ENCODE data around the gene EFS.
"Not testable (repeated sequence)": the region's sequence is repeated elsewhere in the genome, so short reads cannot be mapped to it uniquely, and the experiment has no call there.

Gene EFS

GRCh38 chr14:23399136-23399535 is 34.2 kb upstream of the EFS start:
- DNase-seq = no peak

- no peak for DNase-seq
Measured at GRCh38 chr14:23398348-23398747, 33.4 kb upstream of the EFS start.

- no peak for DNase-seq
Measured at GRCh38 chr14:23396781-23397407, 31.9 kb upstream of the EFS start.

GRCh38 chr14:23396126-23396525 is 31.2 kb upstream of the EFS start:
- DNase-seq = no peak

GRCh38 chr14:23392613-23393012 is 27.6 kb upstream of the EFS start:
- DNase-seq = no peak

GRCh38 chr14:23389871-23390270 is 24.9 kb upstream of the EFS start:
- DNase-seq = not testable (repeated sequence)

GRCh38 chr14:23389396-23389795 is 24.4 kb upstream of the EFS start:
- DNase-seq = no peak

- no peak for DNase-seq
Measured at GRCh38 chr14:23388996-23389395, 24.0 kb upstream of the EFS start.

- DNase-seq = no peak
Measured at GRCh38 chr14:23387916-23388882, 23.2 kb upstream of the EFS start.

- DNase-seq = no peak
Measured at GRCh38 chr14:23386999-23387398, 22.0 kb upstream of the EFS start.

- DNase-seq = not testable (repeated sequence)
Measured at GRCh38 chr14:23386266-23386657, 21.3 kb upstream of the EFS start.

- no peak for DNase-seq
Measured at GRCh38 chr14:23385642-23386265, 20.8 kb upstream of the EFS start.

- no peak for DNase-seq
Measured at GRCh38 chr14:23385244-23385641, 20.3 kb upstream of the EFS start.

GRCh38 chr14:23384364-23385080 is 19.6 kb upstream of the EFS start:
- no peak for DNase-seq

GRCh38 chr14:23382731-23383440 is 17.9 kb upstream of the EFS start:
- DNase-seq = no peak

GRCh38 chr14:23382276-23382675 is 17.3 kb upstream of the EFS start:
- DNase-seq = no peak

GRCh38 chr14:23381871-23382270 is 16.9 kb upstream of the EFS start:
- no peak for DNase-seq

GRCh38 chr14:23380976-23381375 is 16.0 kb upstream of the EFS start:
- DNase-seq = no peak

GRCh38 chr14:23380197-23380914 is 15.4 kb upstream of the EFS start:
- no peak for DNase-seq

GRCh38 chr14:23379366-23380196 is 14.6 kb upstream of the EFS start:
- DNase-seq = peak; percentile 19 to 62 (median 46)
